ENCODE measurements around the gene VGF.
"Not testable (repeated sequence)": the region's sequence is repeated elsewhere in the genome, so short reads cannot be mapped to it uniquely, and the experiment has no call there.

VGF gene

DNA sequence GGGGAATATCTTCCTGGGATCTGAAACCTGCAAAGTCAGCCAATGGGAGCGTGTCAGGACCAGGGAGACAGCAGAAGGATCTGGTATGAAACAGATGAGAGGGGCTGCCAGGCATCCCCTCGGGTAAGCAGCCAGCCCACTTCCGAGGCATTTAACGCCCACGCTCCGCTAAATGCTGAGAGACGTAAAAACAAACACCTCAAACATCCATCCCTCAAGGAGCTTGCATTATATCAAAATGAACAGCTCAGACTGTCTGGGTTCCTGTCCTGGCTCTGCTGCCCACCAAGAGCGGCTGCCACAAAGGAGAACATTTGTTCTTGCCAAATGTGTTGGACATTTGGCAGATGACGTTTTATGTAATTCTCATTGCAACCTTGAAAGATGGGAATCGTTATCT lies 45.5 kb downstream of the VGF start:
- DNase-seq (ENCODE audit: low read depth in 2 of 2, low spot score in 1 of 2): no peak

DNA sequence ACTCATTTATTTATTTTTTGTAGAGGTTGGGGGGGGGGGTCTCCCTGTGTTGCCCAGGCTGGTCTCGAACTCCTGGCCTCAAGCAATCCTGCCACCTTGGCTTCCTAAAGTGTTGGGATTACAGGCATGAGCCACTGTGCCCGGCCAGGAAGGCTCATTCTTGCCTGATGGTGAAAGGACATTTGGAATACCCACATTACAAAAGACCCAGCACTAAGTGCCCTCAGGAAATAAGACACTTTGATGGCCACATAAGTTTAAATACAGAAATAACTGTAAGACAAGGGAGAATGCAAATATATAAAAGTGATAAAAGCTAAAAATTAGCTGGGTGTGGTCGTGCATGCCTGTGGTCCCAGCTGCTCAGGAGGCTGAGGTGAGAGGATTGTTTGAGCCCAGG lies 46.5 kb downstream of the VGF start:
- DNase-seq (ENCODE audit: low read depth in 2 of 2, low spot score in 1 of 2): no peak

DNA sequence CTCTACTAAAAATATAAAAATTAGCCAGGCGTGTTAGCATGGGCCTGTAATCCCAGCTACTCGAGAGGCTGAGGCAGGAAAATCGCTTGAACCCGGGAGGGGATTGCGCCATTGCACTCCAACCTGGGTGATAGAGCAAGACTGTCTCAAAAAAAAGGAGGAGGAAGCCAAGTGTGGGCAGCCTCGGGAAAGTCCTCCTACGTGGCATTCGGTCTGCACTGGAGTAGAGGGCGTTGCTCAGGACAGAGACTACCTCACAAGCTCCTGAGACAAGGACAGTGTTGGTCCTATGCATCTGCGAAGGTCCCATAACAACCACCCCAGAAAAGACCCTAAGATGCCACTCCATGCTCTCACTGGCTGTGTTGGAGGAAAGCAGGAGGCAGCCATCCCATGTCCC lies 48.5 kb downstream of the VGF start:
- no peak for DNase-seq (ENCODE audit: low read depth in 2 of 2, low spot score in 1 of 2)

DNA sequence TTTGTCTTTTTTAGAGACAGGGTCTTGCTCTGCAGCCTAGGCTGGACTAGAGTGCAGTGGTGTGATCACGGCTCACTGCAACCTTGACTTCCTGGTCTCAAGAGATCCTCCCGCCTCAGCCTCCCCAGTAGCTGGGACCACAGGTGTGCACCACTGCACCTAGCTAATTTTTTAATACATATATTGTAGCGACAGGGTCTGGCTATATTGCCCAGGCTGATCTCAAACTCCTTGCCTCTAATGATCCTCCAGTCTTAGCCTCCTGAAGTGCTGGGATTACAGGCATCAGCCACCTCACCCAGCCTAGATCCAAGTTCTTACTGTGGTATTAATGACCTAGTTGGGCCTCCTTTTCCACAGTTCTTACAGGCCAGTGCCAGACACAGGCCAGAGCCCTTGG lies 50.2 kb downstream of the VGF start:
- no peak for DNase-seq (ENCODE audit: low read depth in 2 of 2, low spot score in 1 of 2)

DNA sequence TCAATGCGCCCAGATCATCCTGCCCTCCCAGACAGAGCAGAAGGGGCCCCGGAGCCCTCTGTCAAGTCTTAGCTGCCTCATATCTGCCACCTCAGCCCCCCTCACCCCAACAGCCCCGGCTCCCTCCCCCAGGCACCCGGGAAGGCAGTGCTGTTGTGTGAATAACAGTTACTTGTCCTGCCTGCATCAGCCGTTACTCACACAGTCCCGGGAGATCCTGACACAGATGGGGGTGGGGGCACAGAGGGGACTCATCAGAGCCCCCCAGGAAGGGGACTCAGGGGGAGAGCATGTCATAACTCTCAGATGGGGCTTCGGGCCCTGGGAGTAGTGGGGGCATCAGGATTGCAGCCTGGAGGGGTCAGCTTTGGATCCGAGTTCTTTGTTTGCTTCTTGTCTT lies 50.9 kb downstream of the VGF start:
- no peak for DNase-seq (ENCODE audit: low read depth in 2 of 2, low spot score in 1 of 2)

DNA sequence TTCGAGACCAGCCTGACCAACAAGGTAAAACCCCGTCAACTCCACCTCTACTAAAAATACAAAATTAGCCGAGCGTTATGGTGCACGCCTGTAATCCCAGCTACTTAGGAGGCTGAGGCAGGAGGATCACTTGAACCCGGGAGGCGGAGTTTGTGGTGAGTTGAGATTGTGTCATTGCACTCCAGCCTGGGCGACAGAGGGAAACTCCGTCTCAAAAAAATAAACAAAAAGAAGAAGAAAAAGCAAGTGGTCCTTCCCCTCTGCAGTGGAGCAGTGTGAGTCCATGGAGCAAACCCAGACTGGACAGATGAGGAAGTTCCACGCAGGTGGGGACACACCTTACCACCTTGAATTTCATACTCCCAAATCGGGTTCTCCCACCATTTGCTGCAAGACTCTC lies 51.5 kb downstream of the VGF start:
- no peak for DNase-seq (ENCODE audit: low read depth in 2 of 2, low spot score in 1 of 2)

DNA sequence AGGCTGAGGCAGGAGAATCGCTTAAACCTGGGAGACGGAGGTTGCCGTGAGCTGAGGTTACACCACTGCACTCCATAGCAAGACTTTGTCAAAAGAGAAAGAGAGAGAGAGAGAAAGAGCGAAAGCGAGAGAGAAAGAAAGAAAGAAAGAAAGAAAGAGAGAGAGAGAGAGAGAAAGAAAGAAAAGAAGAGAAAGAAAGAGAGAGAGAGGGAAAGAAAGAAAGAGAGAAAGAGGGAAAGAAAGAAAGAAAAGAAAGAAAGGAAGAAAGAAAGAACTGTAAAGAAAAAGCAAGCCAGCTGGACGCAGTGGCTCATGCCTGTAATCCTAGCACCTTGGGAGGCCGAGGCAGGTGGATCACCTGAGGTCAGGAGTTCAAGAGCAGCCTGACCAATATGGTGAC lies 52.2 kb downstream of the VGF start:
- DNase-seq (ENCODE audit: low read depth in 2 of 2, low spot score in 1 of 2): not testable (repeated sequence)

Data from stimulated activated CD8-positive, alpha-beta memory T cell treated with anti-CD3 and anti-CD28 coated beads, Interleukin-4, amount 100 ng/mL, for 4 hours (primary cell).